Calu3 (cell line): Measurements from ENCODE around the gene NTNG2. TPM values are rescaled to one million over a fixed set of nuclear protein-coding genes. Genes with fewer than 3 reads are reported as not detected.

Experiments used
- BruUV-seq: library from RNA; stranded (reverse); fragments of 400-500 nt; replicated peaks from 2 replicates; lab custom pipeline; 2021; lab: Mats Ljungman, UMichigan
- CTCF ChIA-PET: fragments of 300-600 bp; sonication (Branson Sonifier 250); formaldehyde crosslinking; loops from one replicate; lab custom pipeline; 2022; ENCODE audit warnings: antibody characterized with exemption; lab: Charles Lee
- DNase-seq: peaks from one replicate; pipeline ENCODE4 v3.0.0; 2022
- H3K27ac Mint-ChIP-seq: one replicate; pipeline ENCODE4 v1.8.0; 2022; ENCODE audit warnings: mixed read lengths; ENCODE audit not compliant: unreplicated experiment
- H3K27me3 Mint-ChIP-seq: one replicate; pipeline ENCODE4 v1.8.0; 2022; ENCODE audit warnings: mixed read lengths; ENCODE audit not compliant: unreplicated experiment
- H3K36me3 Mint-ChIP-seq: one replicate; pipeline ENCODE4 v1.8.0; 2022; ENCODE audit warnings: mild to moderate bottlenecking, moderate library complexity, mixed read lengths; ENCODE audit not compliant: insufficient read depth, unreplicated experiment
- H3K4me1 Mint-ChIP-seq: one replicate; pipeline ENCODE4 v1.8.0; 2022; ENCODE audit warnings: mild to moderate bottlenecking, low read depth, mixed read lengths; ENCODE audit not compliant: unreplicated experiment
- H3K4me3 Mint-ChIP-seq: one replicate; pipeline ENCODE4 v1.8.0; 2022; ENCODE audit warnings: mild to moderate bottlenecking, low read depth, moderate library complexity, mixed read lengths; ENCODE audit not compliant: unreplicated experiment
- H3K9me3 Mint-ChIP-seq: one replicate; pipeline ENCODE4 v1.8.0; 2022; ENCODE audit warnings: low read depth, mixed read lengths; ENCODE audit not compliant: unreplicated experiment
- CTCF ChIP-seq: fragments of 200-600 bp; IDR thresholded peaks from one replicate; pipeline ENCODE4 v1.8.0; 2022; ENCODE audit warnings: antibody characterized with exemption; ENCODE audit not compliant: unreplicated experiment
- intact Hi-C: fragments of 100-400 bp; cut with micrococcal nuclease; formaldehyde crosslinking; loops from one replicate; pipeline ENCODE4 v1.10.0; 2022; ENCODE audit not compliant: unreplicated experiment
- total RNA-seq: library from RNA; stranded (reverse); gene quantifications from 2 replicates; pipeline ENCODE4 v1.2.3, GENCODE V29; 2022

The NTNG2 gene
- total RNA-seq, 1 experiment from 2014 or later, result not detected

- Mint-ChIP-seq H3K4me3 (no peak overlapping the region), H3K27ac (no peak overlapping the region), H3K27me3 (peaks cover 97% of the 10 kb centered on the region), H3K36me3 (no peaks in the 10 kb centered on the region), H3K4me1 (no peaks in the 10 kb centered on the region), H3K9me3 (no peaks in the 10 kb centered on the region)
- intact Hi-C loops, result no loop called here
- no peak for TF ChIP-seq CTCF
- no TSS peak for BruUV-seq
- CTCF ChIA-PET, result interaction anchor here (0.5 to 0.7 kb wide), 2 partner anchors 227 to 433 kb away, joined by 4 to 8 read pairs; partner anchors contain the start of gene RAPGEF1
- DNase-seq, result no peak
These were observed 10.3 kb downstream of the NTNG2 start for GRCh38 chr9:132172185-132172584.

- H3K9me3 Mint-ChIP-seq, result no peaks in the 10 kb centered on the region
- CTCF ChIA-PET, result no interaction called here
- no peak overlapping the region for H3K27ac Mint-ChIP-seq
- BruUV-seq, result no TSS peak
- intact Hi-C loops, result no loop called here
- H3K4me1 Mint-ChIP-seq, result no peaks in the 10 kb centered on the region
- no peaks in the 10 kb centered on the region for H3K36me3 Mint-ChIP-seq
- DNase-seq, result no peak
- H3K4me3 Mint-ChIP-seq, result no peak overlapping the region
- peaks cover 92% of the 10 kb centered on the region for H3K27me3 Mint-ChIP-seq
- TF ChIP-seq CTCF, result no peak
These were observed 13.6 kb downstream of the NTNG2 start for GRCh38 chr9:132175431-132175830.

- no TSS peak for BruUV-seq
- H3K9me3 Mint-ChIP-seq, result no peaks in the 10 kb centered on the region
- CTCF ChIA-PET, result interaction anchor here (0.6 kb wide), 1 partner anchor 71 kb away, joined by 4 read pairs; no protein-coding TSS in a partner anchor
- intact Hi-C loops, result no loop called here
- no peak for DNase-seq
- no peak overlapping the region for H3K4me3 Mint-ChIP-seq
- no peak overlapping the region for H3K27ac Mint-ChIP-seq
- TF ChIP-seq CTCF, result no peak
- no peaks in the 10 kb centered on the region for H3K4me1 Mint-ChIP-seq
- no peaks in the 10 kb centered on the region for H3K36me3 Mint-ChIP-seq
- peaks cover 92% of the 10 kb centered on the region for H3K27me3 Mint-ChIP-seq
These were observed 14.5 kb downstream of the NTNG2 start for GRCh38 chr9:132176338-132176737.

GRCh38 chr9:132181796-132182313, 20.0 kb downstream of the NTNG2 start:
- CTCF ChIA-PET, result no interaction called here
- Mint-ChIP-seq H3K4me1 (peaks cover under 1% of the 10 kb centered on the region), H3K9me3 (no peaks in the 10 kb centered on the region), H3K4me3 (no peak overlapping the region), H3K36me3 (no peaks in the 10 kb centered on the region), H3K27ac (no peak overlapping the region), H3K27me3 (peaks cover 92% of the 10 kb centered on the region)
- no TSS peak for BruUV-seq
- TF ChIP-seq CTCF, result no peak
- no peak for DNase-seq
- intact Hi-C loops, result no loop called here
